ENCODE measurements around the gene DNAJC1.

DNA sequence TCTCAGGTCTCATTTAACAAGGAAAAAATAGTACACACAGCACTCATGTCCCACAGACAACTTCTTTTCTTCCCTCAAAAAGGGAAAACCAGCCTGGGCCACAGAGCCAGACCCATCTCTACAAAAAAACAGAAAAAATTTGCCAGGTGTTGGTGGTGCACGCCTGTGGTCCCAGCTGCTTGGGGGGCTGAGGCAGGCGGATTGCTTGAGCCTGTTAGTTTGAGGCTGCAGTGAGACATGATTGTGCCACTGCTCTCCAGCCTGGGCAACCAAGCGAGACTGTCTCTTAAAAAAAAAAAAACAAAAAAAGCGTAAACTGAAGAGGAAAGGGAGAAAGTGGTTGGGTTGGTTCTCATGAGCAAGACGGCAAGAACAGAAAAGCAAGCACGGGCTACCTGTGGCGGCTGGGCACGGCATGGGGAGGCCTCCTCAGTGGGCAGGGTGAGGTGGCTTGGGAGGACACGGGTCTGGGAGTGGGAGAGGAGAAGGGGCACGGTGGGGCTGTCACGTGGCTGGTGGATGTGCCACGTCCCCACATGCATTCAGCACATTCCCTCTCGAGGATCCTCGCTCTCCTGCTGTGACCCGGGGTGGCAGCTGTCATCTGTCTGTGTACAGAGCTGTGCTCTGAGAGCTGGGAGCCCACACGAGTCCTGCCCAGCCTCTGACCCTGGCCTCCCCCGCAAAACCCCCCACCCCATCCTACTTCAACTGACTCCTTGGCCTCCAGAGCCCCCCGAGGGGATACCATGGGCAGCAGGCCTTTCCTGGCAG is 249.8 kb downstream of the DNAJC1 start:
- TF ChIP-seq, protein P1, sequence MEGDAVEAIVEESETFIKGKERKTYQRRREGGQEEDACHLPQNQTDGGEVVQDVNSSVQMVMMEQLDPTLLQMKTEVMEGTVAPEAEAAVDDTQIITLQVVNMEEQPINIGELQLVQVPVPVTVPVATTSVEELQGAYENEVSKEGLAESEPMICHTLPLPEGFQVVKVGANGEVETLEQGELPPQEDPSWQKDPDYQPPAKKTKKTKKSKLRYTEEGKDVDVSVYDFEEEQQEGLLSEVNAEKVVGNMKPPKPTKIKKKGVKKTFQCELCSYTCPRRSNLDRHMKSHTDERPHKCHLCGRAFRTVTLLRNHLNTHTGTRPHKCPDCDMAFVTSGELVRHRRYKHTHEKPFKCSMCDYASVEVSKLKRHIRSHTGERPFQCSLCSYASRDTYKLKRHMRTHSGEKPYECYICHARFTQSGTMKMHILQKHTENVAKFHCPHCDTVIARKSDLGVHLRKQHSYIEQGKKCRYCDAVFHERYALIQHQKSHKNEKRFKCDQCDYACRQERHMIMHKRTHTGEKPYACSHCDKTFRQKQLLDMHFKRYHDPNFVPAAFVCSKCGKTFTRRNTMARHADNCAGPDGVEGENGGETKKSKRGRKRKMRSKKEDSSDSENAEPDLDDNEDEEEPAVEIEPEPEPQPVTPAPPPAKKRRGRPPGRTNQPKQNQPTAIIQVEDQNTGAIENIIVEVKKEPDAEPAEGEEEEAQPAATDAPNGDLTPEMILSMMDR (IDR thresholded peaks at IDR 0.05) = no peak
- no peak for TF ChIP-seq POLR2AphosphoS5 (IDR thresholded peaks at IDR 0.05)
- no peak for TF ChIP-seq POLR2A (IDR thresholded peaks at IDR 0.05)
- TF ChIP-seq EP300 (IDR thresholded peaks at IDR 0.05) = no peak

Measured in sigmoid colon (tissue), 4 donors.